Thyroid gland (tissue), 4 donors: ENCODE results near the gene FUCA2.
A peak's percentile ranks its signal among the peaks of the same experiment; 100 is the strongest.

Experiments used
- POLR2A ChIP-seq, 2 donors: fragments of 450-650 bp; IDR thresholded peaks; one replicate each; pipeline ENCODE4 v1.6.1; 2017; ENCODE audit warnings: antibody characterized with exemption in 2 of 2, mild to moderate bottlenecking in 2 of 2, moderate library complexity in 1 of 2
- TF ChIP-seq, protein P1 (sequence below), 6 experiments: fragments of 200-600 bp in 3 of 6; fragments of 450-650 bp in 3 of 6; sonication (generic) in 3 of 6; IDR thresholded peaks; one replicate each; pipeline ENCODE4 v1.5.1; 2016 to 2019; ENCODE audit warnings: antibody characterized with exemption in 6 of 6, mild to moderate bottlenecking in 2 of 6, inconsistent platforms in 1 of 6, moderate library complexity in 1 of 6

DNA sequence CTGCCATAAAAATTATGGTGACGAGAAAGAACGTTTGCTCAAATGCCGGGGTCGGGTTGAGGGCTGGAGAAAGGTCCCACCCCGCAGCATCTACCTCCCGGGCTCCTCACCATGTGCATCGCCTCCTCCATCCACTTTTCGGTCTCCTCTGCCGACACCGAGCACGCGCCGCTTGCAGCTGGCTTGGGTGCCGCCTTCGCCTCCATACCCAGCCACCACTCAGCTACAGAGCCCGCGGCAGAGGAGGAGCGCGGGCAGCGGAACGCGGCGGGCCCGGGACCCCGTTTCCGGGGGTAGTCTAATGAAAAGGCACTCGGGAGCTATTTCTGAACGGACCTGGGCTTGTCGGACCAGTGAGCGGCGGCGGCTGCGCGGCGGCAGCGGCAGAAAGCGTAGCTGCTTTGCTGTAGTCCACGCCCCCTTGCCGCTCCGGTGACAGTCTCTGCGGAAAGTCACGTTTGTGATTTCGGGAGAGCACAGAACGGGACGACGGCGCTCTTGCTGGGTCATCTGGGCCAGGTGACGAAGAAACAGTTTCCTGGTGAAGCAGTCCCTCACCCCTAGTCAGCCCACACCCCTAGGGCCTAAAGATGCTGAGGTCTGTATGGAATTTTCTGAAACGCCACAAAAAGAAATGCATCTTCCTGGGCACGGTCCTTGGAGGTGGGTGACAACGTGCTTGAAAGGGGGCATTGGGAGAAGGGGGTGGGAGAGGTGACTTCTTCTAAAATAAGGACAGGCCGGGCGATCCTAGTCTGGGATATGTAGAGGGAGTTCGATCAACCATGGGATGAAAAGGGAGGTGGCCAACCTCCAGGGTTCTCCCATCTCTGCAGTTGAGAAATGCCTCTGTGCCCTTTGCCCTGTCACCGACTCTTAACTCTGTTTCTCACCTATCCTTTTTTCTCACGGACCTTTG is 60.8 kb downstream of the FUCA2 start, which contains the start of the genes ADAT2 and PEX3:
- TF ChIP-seq, protein P1, sequence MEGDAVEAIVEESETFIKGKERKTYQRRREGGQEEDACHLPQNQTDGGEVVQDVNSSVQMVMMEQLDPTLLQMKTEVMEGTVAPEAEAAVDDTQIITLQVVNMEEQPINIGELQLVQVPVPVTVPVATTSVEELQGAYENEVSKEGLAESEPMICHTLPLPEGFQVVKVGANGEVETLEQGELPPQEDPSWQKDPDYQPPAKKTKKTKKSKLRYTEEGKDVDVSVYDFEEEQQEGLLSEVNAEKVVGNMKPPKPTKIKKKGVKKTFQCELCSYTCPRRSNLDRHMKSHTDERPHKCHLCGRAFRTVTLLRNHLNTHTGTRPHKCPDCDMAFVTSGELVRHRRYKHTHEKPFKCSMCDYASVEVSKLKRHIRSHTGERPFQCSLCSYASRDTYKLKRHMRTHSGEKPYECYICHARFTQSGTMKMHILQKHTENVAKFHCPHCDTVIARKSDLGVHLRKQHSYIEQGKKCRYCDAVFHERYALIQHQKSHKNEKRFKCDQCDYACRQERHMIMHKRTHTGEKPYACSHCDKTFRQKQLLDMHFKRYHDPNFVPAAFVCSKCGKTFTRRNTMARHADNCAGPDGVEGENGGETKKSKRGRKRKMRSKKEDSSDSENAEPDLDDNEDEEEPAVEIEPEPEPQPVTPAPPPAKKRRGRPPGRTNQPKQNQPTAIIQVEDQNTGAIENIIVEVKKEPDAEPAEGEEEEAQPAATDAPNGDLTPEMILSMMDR (IDR thresholded peaks at IDR 0.05) = no peak
- TF ChIP-seq POLR2A (IDR thresholded peaks at IDR 0.05) = peak in 1 of 2 donors; percentile 76
